A673 (cell line): ENCODE measurements around the gene PRPF6. TPM values are rescaled to one million over a fixed set of nuclear protein-coding genes. Genes with fewer than 3 reads are reported as not detected.

Experiments used
- BruUV-seq: library from RNA; stranded (reverse); fragments of 400-500 nt; replicated peaks from 2 replicates; lab custom pipeline; 2021; lab: Mats Ljungman, UMichigan
- CTCF ChIA-PET: fragments of 300-600 bp; sonication (Branson Sonifier 250); formaldehyde crosslinking; loops from one replicate; lab custom pipeline; 2022; ENCODE audit warnings: antibody characterized with exemption; lab: Charles Lee
- POLR2A ChIA-PET: fragments of 300-600 bp; sonication (Branson Sonifier 250); formaldehyde crosslinking; loops from one replicate; lab custom pipeline; 2022; ENCODE audit warnings: antibody characterized with exemption; ENCODE audit not compliant: low non-redundant PET; lab: Charles Lee
- DNase-seq: peaks from one replicate; pipeline ENCODE4 v3.0.0-alpha.2; 2015; ENCODE audit warnings: low spot score
- H3K27ac ChIP-seq: fragments of 200-600 bp; sonication (generic); 2 replicates; pipeline ENCODE4 v1.5.1; 2016; ENCODE audit warnings: mixed run types, low read depth, mild to moderate bottlenecking, mixed read lengths, antibody characterized with exemption, low read length; ENCODE audit not compliant: poor library complexity, severe bottlenecking
- H3K27me3 ChIP-seq: fragments of 200-600 bp; sonication (generic); replicated peaks from 2 replicates; pipeline ENCODE4 v1.6.1; 2017; ENCODE audit warnings: mixed run types, low read depth, mild to moderate bottlenecking, mixed read lengths, antibody characterized with exemption, low read length; ENCODE audit not compliant: insufficient read depth, poor library complexity
- H3K36me3 ChIP-seq: fragments of 200-600 bp; sonication (generic); 2 replicates; pipeline ENCODE4 v1.6.1; 2016; ENCODE audit warnings: mixed run types, mild to moderate bottlenecking, mixed read lengths, antibody characterized with exemption, low read length; ENCODE audit not compliant: insufficient read depth, poor library complexity, severe bottlenecking
- H3K4me1 ChIP-seq: fragments of 200-600 bp; sonication (generic); 2 replicates; pipeline ENCODE4 v1.6.1; 2017; ENCODE audit warnings: mixed run types, mild to moderate bottlenecking, mixed read lengths, antibody characterized with exemption, low read length; ENCODE audit not compliant: insufficient read depth, poor library complexity, severe bottlenecking
- H3K4me3 ChIP-seq: fragments of 200-600 bp; sonication (generic); 2 replicates; pipeline ENCODE4 v1.5.1; 2016; ENCODE audit warnings: low read depth, mixed run types, mild to moderate bottlenecking, mixed read lengths, low read length; ENCODE audit not compliant: poor library complexity, severe bottlenecking
- H3K9me3 ChIP-seq: fragments of 200-600 bp; sonication (generic); 2 replicates; pipeline ENCODE4 v1.6.1; 2016; ENCODE audit warnings: mixed run types, low read depth, mild to moderate bottlenecking, mixed read lengths, antibody characterized with exemption, low read length; ENCODE audit not compliant: poor library complexity, severe bottlenecking
- EZH2 ChIP-seq: fragments of 200-600 bp; sonication (generic); IDR thresholded peaks from 2 replicates; pipeline ENCODE4 v1.6.1; 2017; ENCODE audit warnings: borderline replicate concordance, low read depth, mild to moderate bottlenecking, mixed read lengths, antibody characterized with exemption, low read length; ENCODE audit not compliant: poor library complexity, severe bottlenecking
- intact Hi-C: fragments of 100-400 bp; cut with micrococcal nuclease; formaldehyde crosslinking; loops from one replicate; pipeline ENCODE4 v1.10.0; 2022; ENCODE audit not compliant: unreplicated experiment
- total RNA-seq: library from RNA; stranded (reverse); gene quantifications from 2 replicates; pipeline ENCODE4 v1.2.3, GENCODE V29; 2021
- TF ChIP-seq, protein P1 (sequence below): fragments of 300-800, 200-600 bp; sonication (generic); conservative IDR thresholded peaks from 2 replicates; pipeline ENCODE4 v1.5.1; 2017; ENCODE audit warnings: low read depth, mild to moderate bottlenecking, antibody characterized with exemption, low read length, moderate library complexity, mixed read lengths

PRPF6 gene
- total RNA-seq, 1 experiment from 2014 or later = 86.3 TPM

DNA sequence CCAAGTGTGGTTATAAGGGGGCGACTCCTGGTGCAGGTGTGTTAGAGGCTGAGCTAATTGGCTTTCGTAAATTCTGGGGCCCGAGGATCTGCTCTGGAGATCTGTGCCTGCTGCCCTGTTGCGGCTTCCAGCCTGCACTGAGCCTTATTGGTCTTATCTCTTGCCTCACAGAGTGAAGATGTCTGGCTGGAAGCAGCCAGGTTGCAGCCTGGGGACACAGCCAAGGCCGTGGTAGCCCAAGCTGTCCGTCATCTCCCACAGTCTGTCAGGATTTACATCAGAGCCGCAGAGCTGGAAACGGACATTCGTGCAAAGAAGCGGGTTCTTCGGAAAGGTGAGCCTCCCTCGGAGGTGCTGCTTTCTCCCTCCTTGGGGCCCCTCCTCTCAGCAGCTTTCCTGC is 20.0 kb downstream of the PRPF6 start:
- intact Hi-C loops = no loop called here
- H3K4me1 ChIP-seq = no peaks in the 10 kb centered on the region
- no peak overlapping the region for H3K27ac ChIP-seq
- H3K4me3 ChIP-seq = no peak overlapping the region
- CTCF ChIA-PET = no interaction called here
- H3K9me3 ChIP-seq = no peaks in the 10 kb centered on the region
- POLR2A ChIA-PET = no interaction called here
- peaks cover 65% of the 10 kb centered on the region for H3K36me3 ChIP-seq
- no peaks in the 10 kb centered on the region for H3K27me3 ChIP-seq
- TF ChIP-seq, protein P1, sequence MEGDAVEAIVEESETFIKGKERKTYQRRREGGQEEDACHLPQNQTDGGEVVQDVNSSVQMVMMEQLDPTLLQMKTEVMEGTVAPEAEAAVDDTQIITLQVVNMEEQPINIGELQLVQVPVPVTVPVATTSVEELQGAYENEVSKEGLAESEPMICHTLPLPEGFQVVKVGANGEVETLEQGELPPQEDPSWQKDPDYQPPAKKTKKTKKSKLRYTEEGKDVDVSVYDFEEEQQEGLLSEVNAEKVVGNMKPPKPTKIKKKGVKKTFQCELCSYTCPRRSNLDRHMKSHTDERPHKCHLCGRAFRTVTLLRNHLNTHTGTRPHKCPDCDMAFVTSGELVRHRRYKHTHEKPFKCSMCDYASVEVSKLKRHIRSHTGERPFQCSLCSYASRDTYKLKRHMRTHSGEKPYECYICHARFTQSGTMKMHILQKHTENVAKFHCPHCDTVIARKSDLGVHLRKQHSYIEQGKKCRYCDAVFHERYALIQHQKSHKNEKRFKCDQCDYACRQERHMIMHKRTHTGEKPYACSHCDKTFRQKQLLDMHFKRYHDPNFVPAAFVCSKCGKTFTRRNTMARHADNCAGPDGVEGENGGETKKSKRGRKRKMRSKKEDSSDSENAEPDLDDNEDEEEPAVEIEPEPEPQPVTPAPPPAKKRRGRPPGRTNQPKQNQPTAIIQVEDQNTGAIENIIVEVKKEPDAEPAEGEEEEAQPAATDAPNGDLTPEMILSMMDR = no peak
- no peak for TF ChIP-seq EZH2
- DNase-seq = no peak
- BruUV-seq = no TSS peak

DNA sequence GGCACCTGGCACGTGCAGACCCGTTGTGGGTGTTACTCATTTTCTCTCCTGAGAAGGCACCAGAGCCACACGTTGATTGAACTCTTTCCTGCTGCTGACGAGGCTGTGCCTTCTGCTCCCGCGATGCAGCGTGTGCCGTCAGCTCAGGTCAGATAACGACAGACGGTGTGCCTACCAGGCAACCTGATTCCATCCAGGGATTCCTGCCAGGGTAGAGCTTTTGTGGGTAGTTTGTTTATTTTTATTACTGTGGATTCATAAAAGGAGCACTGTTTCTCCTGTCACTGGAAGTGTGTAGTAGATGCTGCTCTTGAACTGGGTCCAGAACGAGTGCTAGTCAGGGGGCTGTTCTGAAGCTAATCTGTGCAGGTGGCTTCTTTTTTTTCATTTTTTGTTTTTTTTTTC is 20.7 kb downstream of the PRPF6 start:
- Histone ChIP-seq H3K9me3 (no peaks in the 10 kb centered on the region), H3K4me1 (no peaks in the 10 kb centered on the region), H3K36me3 (peaks cover 58% of the 10 kb centered on the region), H3K27ac (no peak overlapping the region), H3K27me3 (no peaks in the 10 kb centered on the region), H3K4me3 (no peak overlapping the region)
- no TSS peak for BruUV-seq
- no peak for TF ChIP-seq EZH2
- TF ChIP-seq, protein P1 = no peak
- intact Hi-C loops = no loop called here
- DNase-seq = no peak
- CTCF ChIA-PET = no interaction called here
- POLR2A ChIA-PET = no interaction called here

- H3K4me1 ChIP-seq = no peaks in the 10 kb centered on the region
- intact Hi-C loops = no loop called here
- H3K27ac ChIP-seq = no peak overlapping the region
- no TSS peak for BruUV-seq
- no peak for DNase-seq
- H3K9me3 ChIP-seq = no peaks in the 10 kb centered on the region
- H3K4me3 ChIP-seq = no peak overlapping the region
- POLR2A ChIA-PET = no interaction called here
- H3K27me3 ChIP-seq = no peaks in the 10 kb centered on the region
- TF ChIP-seq, protein P1 = no peak
- no peak for TF ChIP-seq EZH2
- H3K36me3 ChIP-seq = peaks cover 50% of the 10 kb centered on the region
- CTCF ChIA-PET = no interaction called here
These were observed 23.2 kb downstream of the PRPF6 start for GRCh38 chr20:64003960-64004725.
